ENCODE results near the gene PKIG.

DNA sequence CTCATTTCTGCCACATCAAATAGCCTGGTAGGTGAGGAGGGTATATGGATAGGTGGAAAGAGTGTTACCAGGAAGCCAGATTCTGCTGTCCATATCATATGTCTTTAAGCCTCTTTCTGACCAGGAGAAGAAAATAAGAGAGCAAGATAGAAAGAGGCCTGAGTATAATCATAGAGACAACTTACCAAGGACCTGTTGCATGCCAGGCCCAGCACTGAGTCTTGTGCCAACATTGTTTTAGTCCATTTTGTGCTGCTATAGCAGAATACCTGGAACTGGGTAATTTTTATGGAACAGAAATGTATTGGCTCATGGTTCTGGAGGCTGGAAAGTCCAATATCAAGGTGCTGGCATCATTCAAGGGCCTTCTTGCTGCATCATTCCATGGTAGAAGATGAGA, 76.4 kb downstream of the PKIG start:
- TF ChIP-seq TAF1 (IDR thresholded peaks at IDR 0.05; ENCODE audit: low read depth, low read length): no peak
- no peak for TF ChIP-seq POLR2A (IDR thresholded peaks at IDR 0.05; ENCODE audit: low read depth, low read length)
- no peak for TF ChIP-seq POLR2AphosphoS5 (IDR thresholded peaks at IDR 0.05; ENCODE audit: low read depth, low read length)
- TF ChIP-seq SPI1 (IDR thresholded peaks at IDR 0.05; ENCODE audit: low read depth, low read length): no peak
- TF ChIP-seq POU2F2 (IDR thresholded peaks at IDR 0.05; ENCODE audit: low read depth, low read length): no peak

All from GM12891 (cell line).